DMS 273 (cell line): ENCODE results near the gene OTX1.
"Not testable (repeated sequence)": the region's sequence is repeated elsewhere in the genome, so short reads cannot be mapped to it uniquely, and the experiment has no call there.

Experiments
- DNase-seq: peaks from one replicate; lab custom pipeline; 2025; ENCODE audit not compliant: unreplicated experiment; lab: John Stamatoyannopoulos, UW

Gene OTX1

GRCh38 chr2:63058144-63058920 lies 7.7 kb downstream of the OTX1 start:
- no peak for DNase-seq

- DNase-seq, result no peak
These were observed 8.5 kb downstream of the OTX1 start for GRCh38 chr2:63058921-63059792.

- no peak for DNase-seq
These were observed 9.3 kb downstream of the OTX1 start for GRCh38 chr2:63059793-63060471.

GRCh38 chr2:63060472-63060991 lies 9.9 kb downstream of the OTX1 start:
- DNase-seq, result no peak

GRCh38 chr2:63064197-63064596 lies 13.6 kb downstream of the OTX1 start:
- DNase-seq, result peak; percentile 32

- no peak for DNase-seq
These were observed 14.0 kb downstream of the OTX1 start for GRCh38 chr2:63064661-63065060.

GRCh38 chr2:63066265-63066664 lies 15.6 kb downstream of the OTX1 start:
- no peak for DNase-seq

- DNase-seq, result no peak
These were observed 16.2 kb downstream of the OTX1 start for GRCh38 chr2:63066838-63067237.

GRCh38 chr2:63071664-63072063 lies 21.0 kb downstream of the OTX1 start:
- no peak for DNase-seq

- no peak for DNase-seq
These were observed 23.4 kb downstream of the OTX1 start for GRCh38 chr2:63073994-63074393.

- not testable (repeated sequence) for DNase-seq
These were observed 23.8 kb downstream of the OTX1 start for GRCh38 chr2:63074399-63074798.

GRCh38 chr2:63078852-63079606 lies 28.4 kb downstream of the OTX1 start:
- DNase-seq, result peak; percentile 42

- no peak for DNase-seq
These were observed 30.8 kb downstream of the OTX1 start for GRCh38 chr2:63081404-63081803.

GRCh38 chr2:63086687-63087086 lies 36.1 kb downstream of the OTX1 start:
- DNase-seq, result no peak

- no peak for DNase-seq
These were observed 41.8 kb downstream of the OTX1 start for GRCh38 chr2:63092401-63092800.

GRCh38 chr2:63092857-63093256 lies 42.2 kb downstream of the OTX1 start:
- no peak for DNase-seq

GRCh38 chr2:63093502-63093901 lies 42.9 kb downstream of the OTX1 start:
- DNase-seq, result no peak

GRCh38 chr2:63096491-63096890 lies 45.9 kb downstream of the OTX1 start:
- no peak for DNase-seq

GRCh38 chr2:63099032-63099431 lies 48.4 kb downstream of the OTX1 start:
- DNase-seq, result no peak

- DNase-seq, result no peak
These were observed 51.3 kb downstream of the OTX1 start for GRCh38 chr2:63101954-63102353.

- no peak for DNase-seq
These were observed 53.9 kb downstream of the OTX1 start for GRCh38 chr2:63104482-63104881.
